GM19025 (cell line): ENCODE data around the gene CIB1.
"Not testable (repeated sequence)": the region's sequence is repeated elsewhere in the genome, so short reads cannot be mapped to it uniquely, and the experiment has no call there.

Experiments
- ATAC-seq: cut with Tn5 transposase; IDR thresholded peaks from one replicate; pipeline ENCODE4 v1.9.1; 2021; ENCODE audit warnings: mild to moderate bottlenecking, low read depth, moderate library complexity; ENCODE audit not compliant: unreplicated experiment

CIB1 gene

DNA sequence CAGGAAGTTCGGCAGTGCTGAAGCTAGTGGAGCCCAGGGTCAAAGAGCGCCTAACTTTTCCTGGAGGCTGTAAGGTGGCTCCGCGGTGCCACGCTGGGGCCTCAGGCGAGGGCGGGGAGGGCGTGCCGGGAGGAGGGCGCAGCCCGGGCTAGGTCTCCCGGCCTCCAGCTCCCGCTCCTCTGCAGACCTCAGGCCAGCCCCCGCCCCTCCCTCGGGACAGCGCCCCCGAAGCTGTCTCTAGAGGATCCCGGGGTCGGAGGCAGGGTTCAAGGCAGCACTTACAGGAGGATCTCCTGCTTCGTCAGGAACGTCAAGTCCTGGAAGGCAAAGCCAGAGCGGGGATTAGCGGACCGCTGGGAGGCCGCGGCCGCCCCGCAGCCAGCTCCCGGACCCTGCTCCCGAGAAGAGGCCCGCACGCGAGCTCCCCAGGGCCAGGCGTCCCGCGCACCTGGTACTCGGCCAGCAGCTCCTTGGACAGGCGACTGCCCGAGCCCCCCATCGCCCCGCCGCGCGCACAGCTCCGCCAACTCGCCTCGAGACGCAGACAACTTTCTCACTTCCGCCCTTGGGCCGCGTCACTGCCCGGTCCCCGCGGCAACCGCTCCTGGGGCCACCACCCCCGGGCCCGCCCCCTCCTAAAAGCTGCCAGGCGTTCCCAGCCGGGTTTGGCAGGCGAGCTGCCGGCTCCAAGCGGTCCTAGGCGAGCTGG, at the start of gene CIB1:
Gene CIB1, minus strand, starts transcription at position 555 of the 709 bp plus-strand sequence. Its CDS starts 56 bp downstream, at position 499.
- peak; percentile 82 for ATAC-seq

DNA sequence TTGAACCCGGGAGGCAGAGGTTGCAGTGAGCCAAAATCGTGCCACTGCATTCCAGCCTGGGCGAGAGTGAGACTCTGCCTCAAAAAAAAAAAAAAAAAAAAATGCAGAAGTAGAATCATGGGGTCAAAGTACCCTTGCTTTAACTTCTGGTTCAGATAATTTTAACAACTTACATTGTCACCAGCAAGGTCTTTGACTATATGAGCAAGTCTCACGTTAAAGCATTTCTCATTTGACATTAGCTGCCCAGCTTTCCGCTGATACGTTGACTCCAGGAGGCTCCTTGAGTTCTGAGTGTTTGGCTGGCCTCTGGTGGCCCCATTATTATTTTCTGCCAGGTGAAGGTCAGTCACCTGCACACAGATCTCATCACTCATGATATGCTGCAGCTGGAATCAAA, 47.9 kb upstream of the CIB1 start:
- not testable (repeated sequence) for ATAC-seq

DNA sequence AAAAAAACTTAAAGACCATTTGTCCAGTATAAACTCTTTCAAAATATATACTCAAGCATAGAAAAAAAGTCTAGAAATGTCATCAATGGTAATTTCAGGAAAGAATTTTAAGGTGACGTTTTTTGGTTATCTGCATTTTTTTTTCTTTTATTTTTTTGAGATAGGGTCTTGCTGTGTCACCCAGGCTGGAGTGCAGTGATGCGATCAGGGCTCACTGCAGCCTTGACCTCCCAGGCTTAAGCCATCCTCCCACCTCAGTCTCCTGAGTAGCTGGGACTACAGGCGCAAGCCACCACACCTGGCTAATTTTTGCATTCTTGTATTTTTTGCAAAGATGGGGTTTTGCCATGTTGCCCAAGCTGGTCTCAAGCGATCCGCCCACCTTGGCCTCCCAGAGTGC, 47.0 kb upstream of the CIB1 start:
- not testable (repeated sequence) for ATAC-seq

DNA sequence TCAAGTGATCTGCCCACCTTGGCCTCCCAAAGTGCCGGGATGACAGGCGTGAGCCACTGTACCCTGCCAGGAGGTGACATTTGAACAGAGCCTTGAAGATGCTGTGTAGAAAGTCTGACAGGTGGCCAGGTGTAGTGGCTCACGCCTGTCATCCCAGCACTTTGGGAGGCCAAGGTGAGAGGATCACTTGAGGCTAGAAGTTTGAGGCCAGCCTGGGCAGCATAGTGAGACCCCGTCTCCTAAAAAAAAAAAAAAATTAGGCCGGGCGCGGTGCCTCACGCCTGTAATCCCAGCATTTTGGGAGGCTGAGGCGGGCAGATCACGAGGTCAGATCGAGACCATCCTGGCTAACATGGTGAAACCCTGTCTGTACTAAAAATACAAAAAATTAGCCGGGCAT, 44.7 kb upstream of the CIB1 start:
- not testable (repeated sequence) for ATAC-seq

DNA sequence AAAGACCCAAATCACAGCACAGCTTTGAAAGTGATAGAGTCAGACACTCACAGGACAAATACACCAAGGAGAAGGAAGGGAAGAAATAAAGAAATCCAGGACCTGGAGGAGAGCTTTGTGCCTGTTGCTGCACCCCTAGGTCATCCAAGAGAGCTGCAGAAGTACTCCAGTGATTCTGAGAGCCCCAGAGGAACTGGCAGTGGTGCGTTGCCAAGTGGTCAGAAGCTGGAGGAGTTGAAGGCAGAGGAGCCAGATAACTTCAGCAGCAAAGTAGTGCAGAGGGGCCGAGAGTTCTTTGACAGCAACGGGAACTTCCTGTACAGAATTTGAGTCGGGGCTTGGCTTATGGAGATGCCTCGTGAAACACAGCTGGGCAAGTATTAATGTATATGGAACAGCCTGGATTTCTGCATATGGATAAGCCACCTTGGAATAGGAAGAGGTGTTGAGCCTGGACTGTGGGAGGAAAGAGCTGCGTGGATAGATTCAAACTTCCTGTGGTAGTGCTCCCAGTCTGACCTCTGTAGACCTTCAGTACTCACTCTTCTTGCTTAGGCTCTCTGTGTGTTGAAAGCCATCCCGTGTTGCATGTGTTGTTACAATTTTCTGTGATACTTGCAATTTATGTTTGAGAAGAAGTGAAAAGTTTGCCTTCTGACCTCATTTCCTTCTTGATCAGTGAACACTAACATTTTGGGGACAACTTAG, 37.9 kb upstream of the CIB1 start:
- ATAC-seq = no peak

DNA sequence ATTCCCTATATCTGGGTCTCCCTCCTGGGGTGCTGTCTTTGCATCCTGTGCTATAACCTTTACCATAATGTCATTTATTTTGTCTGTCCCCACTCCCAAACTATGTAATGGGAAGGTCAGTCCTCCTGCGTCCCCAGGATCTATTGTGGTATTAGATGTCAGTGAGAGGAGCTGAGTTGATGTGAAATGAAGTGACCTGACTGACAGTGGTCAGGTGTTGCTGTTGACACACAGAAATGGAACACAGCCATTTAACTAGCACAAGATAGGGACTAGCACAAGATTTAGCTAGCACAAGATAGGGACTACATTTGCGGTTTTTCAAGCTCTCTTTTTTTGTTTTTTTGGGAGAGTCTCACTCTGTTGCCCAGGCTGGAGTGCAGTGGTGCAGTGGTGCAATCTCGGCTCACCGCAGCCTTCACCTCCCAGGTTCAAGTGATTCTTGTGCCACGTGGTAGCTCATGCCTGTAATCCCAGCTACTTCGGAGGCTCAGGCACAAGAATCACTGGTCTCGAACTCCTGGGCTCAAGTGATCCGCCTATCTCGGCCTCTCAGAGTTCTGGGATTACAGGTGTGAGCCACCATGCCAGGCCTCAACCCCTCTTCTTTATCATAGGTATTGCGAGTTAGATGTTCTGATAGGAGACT, 36.9 kb upstream of the CIB1 start:
- ATAC-seq = no peak

DNA sequence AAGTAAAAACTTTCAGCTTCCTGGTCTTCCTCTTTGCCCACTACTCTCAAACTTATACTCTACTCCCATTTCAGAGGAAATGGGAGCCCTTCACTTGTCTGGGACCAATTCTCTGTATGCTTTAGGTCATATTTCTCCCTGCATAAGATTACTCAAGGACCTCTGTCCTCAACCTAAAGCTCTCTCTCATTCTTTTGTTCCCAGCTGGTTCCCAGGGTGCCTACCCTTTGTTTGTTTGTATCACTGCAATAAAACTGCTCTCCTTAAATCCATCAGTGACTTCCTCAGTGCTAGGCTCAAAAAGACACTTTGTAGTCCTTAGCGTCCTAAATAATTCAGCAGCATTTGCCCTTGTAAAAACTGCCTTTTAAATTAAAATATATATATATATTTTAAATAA, 34.7 kb upstream of the CIB1 start:
- ATAC-seq = no peak

DNA sequence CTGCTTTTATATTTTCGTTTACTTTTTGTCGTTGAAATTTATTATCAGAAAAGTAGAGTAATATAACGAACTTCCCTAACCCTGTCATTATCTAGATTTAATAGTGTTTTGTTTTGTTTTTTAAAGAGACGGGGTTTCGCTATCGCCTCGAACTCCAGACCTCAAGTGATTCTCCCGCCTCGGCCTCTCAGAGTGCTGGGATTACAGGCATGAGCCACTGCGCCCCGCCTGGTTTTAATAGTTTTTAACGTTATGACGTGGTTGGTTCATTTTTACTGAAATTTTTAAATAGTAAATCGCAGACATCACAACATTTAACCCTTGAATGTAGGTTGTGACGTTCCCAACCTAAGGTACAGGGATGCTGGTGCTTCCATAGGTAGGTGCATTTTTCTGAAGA, 32.7 kb upstream of the CIB1 start:
- no peak for ATAC-seq

DNA sequence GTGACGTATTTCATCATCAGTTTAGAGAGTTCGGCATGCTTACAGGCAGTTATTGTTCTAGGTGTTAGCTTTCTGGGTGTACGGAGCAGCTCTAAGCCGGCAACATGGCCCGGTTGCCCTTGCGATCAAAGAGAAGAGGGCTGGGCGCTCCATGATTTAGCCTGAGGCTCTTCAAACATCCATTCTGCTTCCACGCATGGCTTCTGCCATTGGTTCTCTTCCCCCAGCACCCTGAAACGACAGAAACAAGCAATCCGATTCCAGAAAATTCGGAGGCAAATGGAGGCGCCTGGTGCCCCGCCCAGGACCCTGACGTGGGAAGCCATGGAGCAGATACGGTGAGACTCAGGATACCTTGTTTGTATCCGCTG, 32.3 kb upstream of the CIB1 start:
- peak; percentile 17 for ATAC-seq

DNA sequence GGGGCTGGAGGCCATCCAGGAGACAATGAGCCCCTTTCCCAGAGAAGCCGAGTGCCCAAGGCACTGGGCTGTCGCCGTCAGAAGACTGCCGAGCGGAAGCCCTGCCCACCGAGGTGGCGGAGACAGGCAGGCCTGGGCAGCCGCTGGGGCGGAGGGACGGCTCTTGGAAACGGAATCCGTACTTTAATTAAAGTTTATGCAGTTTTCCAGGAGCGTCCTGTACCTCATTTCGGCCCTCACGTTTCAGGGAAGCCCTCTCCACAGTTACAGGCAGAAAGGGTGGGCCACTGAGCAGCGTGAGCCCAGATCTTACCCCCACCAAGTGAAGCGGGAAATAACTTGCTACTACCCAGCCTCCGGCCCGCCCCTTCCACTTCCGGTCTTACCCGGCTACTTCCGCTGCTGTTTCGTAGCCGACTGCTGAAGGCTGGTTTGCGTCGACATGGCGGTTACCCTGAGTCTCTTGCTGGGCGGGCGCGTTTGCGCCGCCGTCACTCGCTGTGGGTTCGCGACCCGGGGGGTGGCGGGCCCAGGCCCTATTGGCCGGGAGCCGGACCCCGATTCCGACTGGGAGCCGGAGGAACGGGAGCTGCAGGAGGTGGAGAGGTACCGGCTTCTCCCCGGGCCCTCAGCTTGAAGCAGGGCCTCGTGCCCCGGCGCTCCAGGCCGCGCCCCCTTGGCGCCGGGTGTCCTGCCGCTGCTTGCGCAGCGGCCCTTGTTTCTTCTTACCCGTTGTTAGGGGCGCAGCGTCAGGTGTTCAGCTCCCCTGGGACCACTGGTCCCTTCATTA, 31.7 kb upstream of the CIB1 start, which contains the start of gene NGRN:
Gene NGRN, plus strand, starts transcription at position 402 of the 790 bp plus-strand sequence. Its CDS starts 41 bp downstream, at position 443.
- ATAC-seq = peak; percentile 91

DNA sequence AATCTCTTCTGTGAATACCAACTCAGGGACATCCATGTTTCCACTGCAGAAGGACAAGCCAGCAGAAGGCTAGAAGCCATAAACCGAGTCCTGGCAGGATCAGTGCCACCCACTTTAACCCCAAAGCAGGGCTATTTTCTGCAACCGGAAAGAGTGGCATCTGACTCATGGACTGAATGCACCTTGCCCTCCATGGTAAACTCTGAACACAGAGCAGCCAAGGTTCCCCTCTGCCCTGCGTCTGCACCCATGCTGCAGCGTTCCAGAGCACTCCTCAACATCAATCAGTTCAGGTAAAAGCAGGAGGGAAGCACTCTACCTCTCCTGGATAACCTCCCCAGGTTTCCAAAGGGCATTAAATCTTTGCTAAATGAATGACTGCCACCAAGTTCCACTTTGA, 30.9 kb upstream of the CIB1 start:
- ATAC-seq = no peak

DNA sequence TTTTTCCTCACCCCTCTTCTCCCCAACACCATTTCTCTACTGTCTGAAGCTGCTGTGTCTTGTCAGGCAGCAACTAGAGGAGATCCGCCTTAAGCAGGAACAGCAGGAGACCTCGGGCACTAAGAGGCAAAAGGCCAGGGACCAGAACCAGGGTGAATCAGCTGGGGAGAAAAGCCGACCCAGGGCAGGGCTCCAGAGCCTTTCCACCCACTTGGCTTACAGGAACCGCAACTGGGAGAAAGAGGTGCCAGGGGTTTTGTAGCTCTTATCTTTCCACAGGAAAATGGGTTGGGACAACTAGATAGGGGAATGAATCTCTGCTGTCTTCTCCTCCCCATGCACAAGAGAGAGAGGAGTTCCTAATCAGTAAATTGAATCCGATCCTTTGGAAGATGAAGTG, 28.7 kb upstream of the CIB1 start:
- no peak for ATAC-seq

DNA sequence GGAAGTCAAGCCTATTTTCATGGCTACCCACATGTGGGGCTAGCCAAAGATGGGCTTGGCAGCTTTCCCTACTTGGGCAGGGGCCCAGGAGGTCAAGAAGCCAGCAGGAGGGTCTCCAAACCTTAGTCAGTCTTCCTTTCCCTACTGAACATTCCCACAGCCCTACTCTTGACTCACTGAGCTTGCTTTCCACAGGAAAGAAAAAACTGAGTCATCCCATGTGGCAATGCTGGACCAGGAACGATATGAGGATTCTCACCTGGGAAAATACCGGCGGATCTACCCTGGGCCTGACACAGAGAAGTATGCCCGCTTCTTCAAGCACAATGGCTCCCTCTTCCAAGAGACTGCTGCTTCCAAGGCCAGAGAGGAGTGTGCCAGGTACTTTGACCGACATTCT, 28.1 kb upstream of the CIB1 start:
- no peak for ATAC-seq

DNA sequence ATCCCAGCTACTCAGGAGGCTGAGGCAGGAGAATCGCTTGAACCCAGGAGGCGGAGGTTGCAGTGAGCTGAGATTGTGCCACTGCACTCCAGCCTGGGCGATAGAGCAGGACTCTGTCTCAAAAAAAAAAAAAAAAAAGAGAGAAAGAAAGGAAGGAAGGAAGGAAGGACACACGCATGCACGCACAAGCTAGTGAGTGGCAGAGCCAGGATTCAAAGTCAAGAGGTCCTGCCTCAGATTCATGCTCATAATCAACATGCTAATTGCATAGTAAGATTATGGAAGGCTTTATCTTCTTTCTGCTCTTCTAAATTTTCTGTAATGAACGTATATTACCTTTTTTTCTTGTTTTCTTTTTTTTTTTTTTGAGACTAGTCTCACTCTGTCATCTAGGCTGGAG, 27.0 kb upstream of the CIB1 start:
- not testable (repeated sequence) for ATAC-seq

DNA sequence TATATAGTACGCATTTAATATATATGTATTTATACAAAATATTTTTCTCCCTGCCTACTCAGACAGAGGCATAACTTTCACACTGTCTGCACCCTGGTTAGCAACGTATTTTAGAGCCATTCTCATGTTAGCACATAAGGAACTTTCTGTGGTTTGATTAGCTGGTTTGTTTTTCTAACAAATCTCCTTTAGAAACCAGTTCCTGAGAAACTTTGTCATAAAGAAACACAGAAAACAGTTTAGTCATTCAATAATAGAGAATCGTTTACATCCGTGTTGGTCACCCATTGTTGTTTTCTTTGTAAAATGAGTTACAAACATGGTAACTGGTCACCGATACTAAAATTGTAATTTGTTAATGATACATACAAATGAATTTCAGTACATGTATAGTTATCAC, 25.8 kb upstream of the CIB1 start:
- ATAC-seq = no peak

DNA sequence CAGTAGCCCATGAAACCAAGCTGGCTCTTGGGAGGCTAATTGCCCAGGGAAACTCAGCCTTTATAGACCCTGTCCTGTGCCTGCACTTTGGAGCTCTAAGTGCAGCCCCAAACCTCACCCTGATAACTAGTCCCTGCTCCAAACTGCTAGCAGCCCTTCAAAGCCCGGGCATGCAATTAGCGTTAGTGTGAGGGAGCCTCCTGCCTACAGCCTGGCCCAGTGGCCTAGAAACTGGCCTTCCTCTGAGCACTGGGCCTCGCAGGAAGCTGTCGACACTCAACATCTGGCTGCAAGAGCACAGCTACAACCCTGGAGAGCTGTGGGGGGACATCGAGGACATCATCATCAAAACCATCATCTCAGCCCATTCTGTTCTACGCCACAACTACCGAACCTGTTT, 24.0 kb upstream of the CIB1 start:
- ATAC-seq = no peak

DNA sequence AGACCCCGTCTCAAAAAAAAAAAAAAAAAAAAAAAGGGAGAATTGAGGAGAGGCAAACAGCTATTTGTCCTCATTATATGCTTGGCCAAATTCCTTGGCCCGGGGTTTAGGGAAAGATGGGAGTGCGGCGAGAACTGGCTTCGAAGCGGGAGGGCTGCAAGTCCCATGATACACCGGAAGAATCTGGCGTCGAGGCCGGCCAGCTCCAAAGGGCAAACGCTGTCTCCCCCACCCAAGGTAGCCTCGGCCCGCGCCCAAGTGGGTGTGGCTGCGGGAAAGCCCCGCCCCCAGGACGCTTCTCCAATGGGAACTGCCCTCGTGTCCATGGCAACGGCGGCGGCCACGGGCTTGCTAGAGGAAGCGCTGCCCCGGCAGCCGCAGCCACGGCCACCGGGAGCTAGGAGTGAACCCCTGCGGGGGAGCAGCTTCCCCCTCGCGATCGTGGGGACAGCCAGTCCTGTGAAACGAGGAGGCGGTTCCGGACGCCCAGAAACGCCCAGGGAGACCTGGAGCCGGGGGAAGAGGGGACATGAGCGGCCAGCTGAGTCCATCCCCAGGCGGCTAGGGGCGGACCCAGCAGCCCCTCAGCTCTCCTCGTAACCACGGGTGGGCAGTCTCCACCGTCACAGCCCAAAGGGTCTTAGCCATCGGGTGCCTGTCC, 15.6 kb upstream of the CIB1 start, which contains the start of gene TTLL13:
Gene TTLL13, plus strand, starts transcription at position 354 of the 661 bp plus-strand sequence. CDS start 1,075 bp downstream, outside the sequence.
- peak; percentile 63 for ATAC-seq

DNA sequence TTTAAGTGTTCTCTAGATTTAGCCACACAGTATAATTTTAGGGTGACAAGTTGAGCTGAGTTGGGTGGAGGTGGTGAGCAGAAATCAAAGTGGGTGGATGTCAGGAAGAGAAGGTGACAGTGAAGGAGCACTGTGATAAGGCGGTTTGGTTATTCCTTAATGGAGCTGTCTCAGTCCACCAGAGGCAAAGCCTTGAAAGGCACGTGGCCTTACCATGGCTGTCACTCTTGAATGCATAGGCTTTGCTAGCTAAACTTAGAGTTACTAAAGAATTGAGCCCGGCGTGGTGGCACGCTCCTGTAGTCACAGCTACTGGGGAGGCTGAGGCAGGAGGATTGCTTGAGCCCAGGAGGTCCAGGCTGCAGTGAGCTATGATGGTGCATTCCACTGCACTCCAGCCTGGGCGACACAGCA, 15.1 kb upstream of the CIB1 start:
- ATAC-seq = no peak

DNA sequence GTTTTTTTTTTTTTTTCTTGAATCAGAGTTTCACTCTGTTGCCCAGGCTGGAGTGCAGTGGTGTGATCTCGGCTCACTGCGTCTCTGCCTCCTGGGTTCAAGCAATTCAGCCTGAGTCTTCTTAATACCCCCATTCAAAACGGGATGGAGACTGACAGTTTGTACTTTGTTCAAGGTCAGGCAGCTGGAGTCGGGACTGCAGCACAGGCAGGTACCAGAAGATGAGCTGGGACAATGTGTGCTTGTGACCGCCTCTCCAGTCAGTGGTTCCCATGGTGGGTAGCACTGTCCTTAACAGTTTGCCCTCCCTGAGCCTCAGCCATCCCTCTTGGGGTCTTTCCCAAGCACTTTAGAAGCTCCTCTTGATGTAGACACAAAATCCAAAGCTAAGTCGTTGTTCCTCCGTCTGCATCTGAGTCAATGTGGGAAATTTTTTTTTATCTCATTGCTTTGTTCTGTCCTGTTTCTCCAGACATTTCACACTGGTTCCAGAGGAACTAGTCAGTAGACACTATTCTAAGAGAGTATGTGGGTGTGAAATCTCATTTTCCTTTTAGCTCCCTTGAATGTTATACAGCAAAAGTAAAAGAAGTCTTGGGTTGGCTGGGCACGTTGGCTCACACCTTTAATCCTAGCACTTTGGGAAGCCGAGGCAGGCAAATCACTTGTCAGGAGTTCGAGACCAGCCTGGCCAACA, 10.3 kb upstream of the CIB1 start:
- no peak for ATAC-seq
